ENCODE data around the gene FMR1.

The FMR1 gene

GRCh38 chrX:147911192-147912022, at the start of gene FMR1:
Gene FMR1, plus strand, starts transcription at chrX:147911919. Its CDS starts 261 bp downstream, at chrX:147912180.
- peak; percentile 84 for DNase-seq

GRCh38 chrX:147875866-147876596, 35.7 kb upstream of the FMR1 start:
- no peak for DNase-seq

GRCh38 chrX:147876849-147877646, 34.7 kb upstream of the FMR1 start:
- no peak for DNase-seq

GRCh38 chrX:147877726-147878125, 34.0 kb upstream of the FMR1 start:
- DNase-seq = no peak

GRCh38 chrX:147884958-147885357, 26.8 kb upstream of the FMR1 start:
- no peak for DNase-seq

GRCh38 chrX:147890756-147891155, 21.0 kb upstream of the FMR1 start:
- no peak for DNase-seq

- DNase-seq = no peak
Measured at GRCh38 chrX:147891896-147892295, 19.8 kb upstream of the FMR1 start.

- no peak for DNase-seq
Measured at GRCh38 chrX:147893741-147894140, 18.0 kb upstream of the FMR1 start.

GRCh38 chrX:147894366-147894963, 17.3 kb upstream of the FMR1 start:
- DNase-seq = no peak

GRCh38 chrX:147897117-147897516, 14.6 kb upstream of the FMR1 start:
- no peak for DNase-seq

- no peak for DNase-seq
Measured at GRCh38 chrX:147898951-147899350, 12.8 kb upstream of the FMR1 start.

- no peak for DNase-seq
Measured at GRCh38 chrX:147899379-147900114, 12.2 kb upstream of the FMR1 start.

GRCh38 chrX:147900349-147900748, 11.4 kb upstream of the FMR1 start:
- no peak for DNase-seq

- no peak for DNase-seq
Measured at GRCh38 chrX:147901461-147902126, 10.1 kb upstream of the FMR1 start.

GRCh38 chrX:147902270-147902669, 9.4 kb upstream of the FMR1 start:
- no peak for DNase-seq

- DNase-seq = no peak
Measured at GRCh38 chrX:147908106-147908505, 3.6 kb upstream of the FMR1 start.

GRCh38 chrX:147910607-147911006, 1.1 kb upstream of the FMR1 start:
- DNase-seq = no peak

- DNase-seq = peak; percentile 4
Measured at GRCh38 chrX:147912093-147912801, 528 bp downstream of the FMR1 start.

- DNase-seq = no peak
Measured at GRCh38 chrX:147913570-147913969, 1.9 kb downstream of the FMR1 start.

- DNase-seq = no peak
Measured at GRCh38 chrX:147914591-147914990, 2.9 kb downstream of the FMR1 start.

GRCh38 chrX:147916375-147916968, 4.8 kb downstream of the FMR1 start:
- DNase-seq = no peak

Data from COR-L47 (cell line).